Pancreas (tissue), 10 donors: ENCODE measurements around the gene ZNF253. TPM values are rescaled to one million over a fixed set of nuclear protein-coding genes. Genes with fewer than 3 reads are reported as not detected.
"Not testable (repeated sequence)": the region's sequence is repeated elsewhere in the genome, so short reads cannot be mapped to it uniquely, and the experiment has no call there.

Source experiments
- ATAC-seq, 4 donors: fragments of 200-7000 bp; cut with Tn5 transposase; one replicate each; pipeline versions ENCODE4 v1.8.0 to v1.9.1; 2020; ENCODE audit warnings: mild to moderate bottlenecking in 4 of 4, moderate library complexity in 4 of 4
- DNase-seq, 6 donors: peaks; one replicate each; pipeline ENCODE4 v3.0.0-alpha.2; 2020
- FAIRE-seq: peaks from 2 replicates; lab custom pipeline; 2012; peaks lifted over from hg19 to GRCh38; lab: Jason Lieb, UNC
- H3K27ac ChIP-seq, 4 donors: fragments of 200-600 bp; sonication (generic); 1 replicate in 3 of 4; 2 replicates in 1 of 4; pipeline versions ENCODE4 v1.5.0 to v1.8.0; 2020
- H3K27me3 ChIP-seq, 4 donors: fragments of 200-600 bp; one replicate each; pipeline ENCODE4 v1.8.0; 2021
- H3K36me3 ChIP-seq, 3 donors: fragments of 200-600 bp; sonication (generic) in 1 of 3; one replicate each; pipeline versions ENCODE4 v1.5.0 to v1.8.0; 2020 to 2021
- H3K4me1 ChIP-seq, 3 donors: fragments of 200-600 bp; one replicate each; pipeline ENCODE4 v1.8.0; 2021
- H3K4me3 ChIP-seq, 4 donors: fragments of 200-600 bp; sonication (generic) in 2 of 4; one replicate each; pipeline versions ENCODE4 v1.5.0 to v1.8.0; 2020 to 2021
- H3K9me3 ChIP-seq, 4 donors: fragments of 200-600 bp; one replicate each; pipeline ENCODE4 v1.8.0; 2021
- WGBS, 2 donors: extraction: QIAGEN DNeasy Blood & Tissue Kit; methylation state at CpG; one replicate each; pipeline ENCODE4 v1.1.7; 2013; 5-methylcytosine and 5-hydroxymethylcytosine counted together
- intact Hi-C, 3 donors: fragments of 100-400 bp; cut with DNase I; formaldehyde crosslinking; loops; one replicate each; pipeline versions ENCODE4 v1.11.1 to v1.14.2; 2022
- polyA plus RNA-seq, 2 donors: library from polyadenylated mRNA; stranded (reverse); fragments of 200-250 nt; gene quantifications; one replicate each; pipeline ENCODE4 v1.2.3, GENCODE V29; 2013
- total RNA-seq, 6 donors: library from RNA; stranded (reverse); fragmentation: NEBNext Ultra II Directional in 4 of 6; extraction: Animal tissue kit (Norgen Biotek cat#: 25700) in 4 of 6; gene quantifications; one replicate each; pipeline versions ENCODE4 v1.2.1 to v1.2.4, GENCODE V29; 2021 to 2023
- TF ChIP-seq, protein P1 (sequence below), 4 donors: fragments of 200-600 bp; sonication (generic) in 3 of 4; IDR thresholded peaks; one replicate each; pipeline versions ENCODE4 v1.5.0 to v1.8.0; 2021; ENCODE audit warnings: antibody characterized with exemption in 4 of 4
- donor health status: healthy with polysubstance abuse.
- donor health status: DM: no; HTN: no; CAD: no; lungs with moderate emphysema.
- donor health status: DM: no; HTN: no; CAD: no.
- donor health status: control.
- donor health status: control.
- donor health status: Bipolar disorder and iron deficiency.
- donor health status: DM: yes; HTN: yes; CAD: no.
- donor health status: DM: no; HTN: no; CAD: no.
- donor health status: DM: no; HTN: no; CAD: no.
- donor health status: DM: yes; HTN: yes; CAD: no.

Gene ZNF253
- total and polyA plus RNA-seq, 8 donors = 2.3 to 12.7 (median 5.4) TPM

DNA sequence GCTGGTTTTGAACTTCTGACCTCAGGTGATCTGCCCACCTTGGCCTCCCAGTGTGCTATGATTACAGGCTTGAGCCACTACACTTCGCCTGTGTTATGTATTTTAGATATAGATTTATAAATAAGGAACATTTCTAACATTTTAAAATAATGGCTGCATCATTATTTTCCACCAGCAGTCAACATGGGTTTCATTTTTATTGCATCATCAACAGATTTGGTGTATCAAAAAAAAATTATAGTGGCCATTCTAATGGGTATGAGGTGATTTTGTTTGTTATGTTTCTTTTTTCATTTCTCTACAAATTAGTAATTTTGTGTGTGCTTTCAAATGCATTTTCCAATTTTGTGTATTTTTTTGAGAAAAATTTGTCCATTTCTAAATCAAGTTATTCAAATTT is 18.9 kb downstream of the ZNF253 start:
- Histone ChIP-seq H3K36me3 (peaks cover 0 to 26% (median 7%) of the 10 kb centered on the region in 3 donors), H3K4me1 (no peaks in the 10 kb centered on the region), H3K4me3 (no peak overlapping the region), H3K27ac (no peak overlapping the region), H3K9me3 (peaks cover 0 to 4% (median 0%) of the 10 kb centered on the region in 4 donors), H3K27me3 (no peaks in the 10 kb centered on the region)
- 96 to 98% methylated on average over 1 of the region's 1 CpG for WGBS, 2 donors
- ATAC-seq = no peak
- TF ChIP-seq, protein P1, sequence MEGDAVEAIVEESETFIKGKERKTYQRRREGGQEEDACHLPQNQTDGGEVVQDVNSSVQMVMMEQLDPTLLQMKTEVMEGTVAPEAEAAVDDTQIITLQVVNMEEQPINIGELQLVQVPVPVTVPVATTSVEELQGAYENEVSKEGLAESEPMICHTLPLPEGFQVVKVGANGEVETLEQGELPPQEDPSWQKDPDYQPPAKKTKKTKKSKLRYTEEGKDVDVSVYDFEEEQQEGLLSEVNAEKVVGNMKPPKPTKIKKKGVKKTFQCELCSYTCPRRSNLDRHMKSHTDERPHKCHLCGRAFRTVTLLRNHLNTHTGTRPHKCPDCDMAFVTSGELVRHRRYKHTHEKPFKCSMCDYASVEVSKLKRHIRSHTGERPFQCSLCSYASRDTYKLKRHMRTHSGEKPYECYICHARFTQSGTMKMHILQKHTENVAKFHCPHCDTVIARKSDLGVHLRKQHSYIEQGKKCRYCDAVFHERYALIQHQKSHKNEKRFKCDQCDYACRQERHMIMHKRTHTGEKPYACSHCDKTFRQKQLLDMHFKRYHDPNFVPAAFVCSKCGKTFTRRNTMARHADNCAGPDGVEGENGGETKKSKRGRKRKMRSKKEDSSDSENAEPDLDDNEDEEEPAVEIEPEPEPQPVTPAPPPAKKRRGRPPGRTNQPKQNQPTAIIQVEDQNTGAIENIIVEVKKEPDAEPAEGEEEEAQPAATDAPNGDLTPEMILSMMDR (IDR thresholded peaks at IDR 0.05) = no peak
- peak; percentile 75 for FAIRE-seq
- no peak for DNase-seq
- intact Hi-C loops = no loop called here

DNA sequence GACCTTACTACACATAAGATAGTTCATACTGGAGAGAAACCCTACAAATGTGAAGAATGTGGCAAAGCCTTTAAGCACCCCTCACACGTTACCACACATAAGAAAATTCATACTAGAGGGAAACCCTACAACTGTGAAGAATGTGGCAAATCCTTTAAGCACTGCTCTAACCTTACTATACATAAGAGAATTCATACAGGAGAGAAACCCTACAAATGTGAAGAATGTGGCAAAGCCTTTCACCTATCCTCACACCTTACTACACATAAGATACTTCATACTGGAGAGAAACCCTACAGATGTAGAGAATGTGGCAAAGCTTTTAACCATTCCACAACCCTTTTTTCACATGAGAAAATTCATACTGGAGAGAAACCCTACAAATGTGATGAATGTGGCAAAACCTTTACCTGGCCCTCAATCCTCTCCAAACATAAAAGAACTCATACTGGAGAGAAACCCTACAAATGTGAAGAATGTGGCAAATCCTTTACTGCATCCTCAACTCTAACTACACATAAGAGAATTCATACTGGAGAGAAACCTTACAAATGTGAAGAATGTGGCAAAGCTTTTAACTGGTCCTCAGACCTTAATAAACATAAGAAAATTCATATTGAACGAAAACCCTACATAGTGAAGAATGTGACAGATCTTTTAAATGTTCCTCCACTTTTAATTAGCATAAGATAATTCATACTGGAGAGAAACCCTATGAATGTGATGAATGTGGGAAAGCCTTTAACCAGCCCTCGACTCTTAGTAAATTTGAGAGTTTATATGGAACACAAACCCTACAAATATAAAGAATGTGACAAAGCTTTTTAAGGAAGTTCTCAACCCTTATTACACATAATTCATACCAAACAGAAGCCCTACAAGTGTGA is 26.6 kb downstream of the ZNF253 start:
- Histone ChIP-seq H3K9me3 (peaks cover 0 to 17% (median 6%) of the 10 kb centered on the region in 4 donors), H3K36me3 (peaks cover 4 to 26% (median 16%) of the 10 kb centered on the region in 3 donors)
- FAIRE-seq, H3K27ac ChIP-seq, intact Hi-C loops, H3K27me3 ChIP-seq, H3K4me3 ChIP-seq, H3K4me1 ChIP-seq, DNase-seq, ATAC-seq: not testable (repeated sequence)
- 97 to 99% methylated on average over 3 of the region's 3 CpGs for WGBS, 2 donors

DNA sequence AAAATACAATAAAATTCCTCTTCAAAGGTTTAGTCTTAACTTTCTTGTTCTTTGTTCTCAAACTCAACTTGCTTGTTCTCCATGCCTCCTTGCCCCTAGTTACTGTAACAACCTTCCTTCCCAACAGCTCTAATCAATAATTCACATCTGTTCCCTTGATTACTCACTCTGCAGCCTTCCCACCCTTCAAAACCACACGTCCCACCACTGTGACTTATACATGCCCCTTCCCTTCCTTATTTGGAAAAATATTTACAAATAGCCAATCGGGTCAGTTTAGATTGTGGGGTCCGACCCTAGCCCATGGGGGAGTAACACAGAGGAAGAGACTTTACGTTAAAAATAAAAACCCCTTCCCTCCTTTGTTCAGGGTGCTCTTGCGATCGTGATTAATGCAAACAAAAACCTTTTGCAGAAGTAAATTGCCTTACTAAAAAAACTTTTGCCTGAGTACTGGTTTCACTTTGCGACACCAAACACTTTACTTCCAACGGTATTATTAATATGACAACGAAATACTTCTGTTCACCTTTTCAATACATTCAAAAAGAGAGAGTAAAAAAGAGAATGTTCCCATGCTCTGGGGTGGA is 34.6 kb downstream of the ZNF253 start:
- DNase-seq (peak in 1 of 6 donors; percentile 20), ATAC-seq (peak; percentile 19 to 34 (median 30)), FAIRE-seq (no peak)
- WGBS, 2 donors = 0% methylated on average over 9 of the region's 9 CpGs
- intact Hi-C loops = no loop called here
- Histone ChIP-seq H3K27ac (peak overlapping the region; percentile 17 to 88 (median 66)), H3K4me1 (peaks cover 0 to 8% (median 4%) of the 10 kb centered on the region in 3 donors), H3K27me3 (no peaks in the 10 kb centered on the region), H3K9me3 (no peaks in the 10 kb centered on the region), H3K36me3 (no peaks in the 10 kb centered on the region), H3K4me3 (peak overlapping the region; percentile 39 to 62 (median 53))
- TF ChIP-seq, protein P1 (IDR thresholded peaks at IDR 0.05) = no peak

DNA sequence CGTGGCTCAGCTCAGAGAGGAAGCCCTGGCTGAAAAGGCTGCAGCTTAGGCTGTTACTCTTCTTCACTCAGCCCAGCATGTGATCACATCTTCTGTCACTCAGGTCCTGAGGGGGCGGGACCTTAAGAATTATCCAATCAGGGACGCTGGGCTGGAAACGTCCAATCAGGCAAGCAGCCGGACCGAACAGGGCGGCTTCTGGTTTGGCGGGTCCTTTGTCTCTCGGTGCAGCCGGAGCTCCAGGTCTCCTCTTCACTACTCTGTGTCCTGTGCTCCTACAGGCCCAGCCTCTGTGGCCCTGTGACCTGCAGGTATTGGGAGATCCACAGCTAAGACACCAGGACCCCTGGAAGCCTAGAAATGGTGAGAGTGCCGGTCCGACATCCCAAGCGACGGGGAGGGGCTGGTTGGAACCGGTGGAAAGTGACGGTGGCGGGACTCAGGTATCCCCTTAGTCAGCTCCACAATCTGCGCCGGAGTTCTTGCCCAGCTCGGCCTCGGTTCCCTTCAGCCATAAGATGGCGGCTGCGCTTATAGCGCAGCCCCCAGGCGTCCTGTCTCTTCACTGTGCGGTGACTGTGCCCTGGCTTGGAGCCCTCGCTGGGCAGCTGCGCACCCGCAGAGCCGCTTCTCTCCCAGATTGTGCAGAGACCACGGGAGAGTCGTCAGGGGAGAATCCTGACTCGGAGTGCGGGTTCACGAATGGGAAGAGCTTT is 35.2 kb downstream of the ZNF253 start, which contains the start of gene ZNF93:
ZNF93 (plus strand) TSS at position 218 of the 716 bp plus-strand sequence; CDS start at position 361, 143 bp downstream.
- Histone ChIP-seq H3K4me3 (peak within 1 kb of the TSS; percentile 39 to 62 (median 53)), H3K27ac (peak within 1 kb of the TSS; percentile 66 to 88 (median 76)), H3K27me3 (no peaks in the 10 kb centered on the region), H3K4me1 (peaks cover 0 to 8% (median 4%) of the 10 kb centered on the region in 3 donors), H3K36me3 (no peaks in the 10 kb centered on the region), H3K9me3 (no peaks in the 10 kb centered on the region)
- DNase-seq (peak; percentile 85 to 95 (median 94)), ATAC-seq (peak; percentile 95 to 98 (median 96)), FAIRE-seq (peak; percentile 90)
- TF ChIP-seq, protein P1 (IDR thresholded peaks at IDR 0.05) = no peak
- 0 to 1% methylated on average over 35 of the region's 35 CpGs for WGBS, 2 donors
- intact Hi-C loops = no loop called here

GRCh38 chr19:19907551-19907950 is 41.9 kb downstream of the ZNF253 start:
- WGBS, 2 donors = 67 to 80% methylated on average over 3 of the region's 3 CpGs
- intact Hi-C loops, H3K4me1 ChIP-seq, H3K36me3 ChIP-seq, FAIRE-seq, ATAC-seq, H3K4me3 ChIP-seq, H3K9me3 ChIP-seq, DNase-seq, H3K27me3 ChIP-seq, H3K27ac ChIP-seq: not testable (repeated sequence)
